T-cell (primary cell): ENCODE data around the gene RGS7. TPM values are rescaled to one million over a fixed set of nuclear protein-coding genes. Genes with fewer than 3 reads are reported as not detected.

Experiments
- ATAC-seq, 4 experiments: fragments of 200-7000 bp in 3 of 4; fragments of 150-1000 bp in 1 of 4; cut with Tn5 transposase; replicated peaks in 1 of 4; 1 replicate in 3 of 4; 2 replicates in 1 of 4; pipeline ENCODE4 v1.10.0; 2021; ENCODE audit warnings: moderate library complexity in 3 of 4, mild to moderate bottlenecking in 2 of 4, moderate number of reproducible peaks in 1 of 4
- CTCF ChIA-PET, 2 donors: fragments of 300-600 bp; sonication (Branson Sonifier 250); formaldehyde crosslinking; loops; one replicate each; lab custom pipeline; 2022; ENCODE audit warnings: antibody characterized with exemption in 2 of 2; lab: Charles Lee
- POLR2A ChIA-PET, 2 donors: fragments of 300-600 bp; sonication (Branson Sonifier 250); formaldehyde crosslinking; loops; one replicate each; lab custom pipeline; 2022; ENCODE audit warnings: antibody characterized with exemption in 2 of 2; lab: Charles Lee
- DNase-seq, 35 experiments: peaks; one replicate each; pipeline versions ENCODE4 v3.0.0 to v3.0.0-alpha.2; 2013 to 2023
- H3K27ac ChIP-seq: one replicate; pipeline ENCODE4 v1.5.1; 2013; ENCODE audit warnings: low read length
- H3K27me3 ChIP-seq, 2 experiments: replicated peaks in 1 of 2; 1 replicate in 1 of 2; 2 replicates in 1 of 2; pipeline versions ENCODE4 v1.6.1 to v1.7.0; 2013; ENCODE audit warnings: low read length in 1 of 2, mixed read lengths in 1 of 2; ENCODE audit not compliant: control insufficient read depth in 2 of 2, insufficient read depth in 2 of 2; ENCODE audit errors: extremely low read depth in 1 of 2
- H3K36me3 ChIP-seq, 2 donors: 1 replicate in 1 of 2; 2 replicates in 1 of 2; pipeline versions ENCODE4 v1.6.1 to v1.7.0; 2013; ENCODE audit warnings: low read length in 1 of 2; ENCODE audit not compliant: control insufficient read depth in 2 of 2, insufficient read depth in 1 of 2; ENCODE audit errors: extremely low read depth in 1 of 2
- H3K4me1 ChIP-seq, 2 experiments: 1 replicate in 1 of 2; 2 replicates in 1 of 2; pipeline versions ENCODE4 v1.6.1 to v1.7.0; 2013; ENCODE audit warnings: low read length in 2 of 2, mixed read lengths in 1 of 2; ENCODE audit not compliant: insufficient read depth in 2 of 2, control insufficient read depth in 1 of 2; ENCODE audit errors: extremely low read depth in 1 of 2
- H3K4me3 ChIP-seq, 2 donors: 1 replicate in 1 of 2; 2 replicates in 1 of 2; pipeline versions ENCODE4 v1.5.1 to v1.7.0; 2013; ENCODE audit warnings: mild to moderate bottlenecking in 2 of 2, low read length in 1 of 2, moderate library complexity in 1 of 2; ENCODE audit not compliant: control insufficient read depth in 1 of 2; ENCODE audit errors: extremely low read depth in 1 of 2
- H3K9me3 ChIP-seq: 2 replicates; pipeline ENCODE4 v1.7.0; 2013
- H3K27ac Mint-ChIP-seq, 2 donors: one replicate each; pipeline ENCODE4 v1.8.0; 2020 to 2021; ENCODE audit warnings: mild to moderate bottlenecking in 2 of 2, mixed read lengths in 2 of 2
- H3K27me3 Mint-ChIP-seq, 2 donors: one replicate each; pipeline ENCODE4 v1.8.0; 2021 to 2022; ENCODE audit warnings: mixed read lengths in 2 of 2
- H3K36me3 Mint-ChIP-seq: one replicate; pipeline ENCODE4 v1.8.0; 2021; ENCODE audit warnings: mixed read lengths
- H3K4me1 Mint-ChIP-seq, 3 donors: one replicate each; pipeline ENCODE4 v1.8.0; 2020 to 2022; ENCODE audit warnings: mixed read lengths in 3 of 3, mild to moderate bottlenecking in 1 of 3
- H3K4me3 Mint-ChIP-seq, 3 donors: one replicate each; pipeline ENCODE4 v1.8.0; 2020 to 2022; ENCODE audit warnings: mild to moderate bottlenecking in 3 of 3, mixed read lengths in 3 of 3, moderate library complexity in 3 of 3
- H3K9me3 Mint-ChIP-seq, 3 donors: one replicate each; pipeline ENCODE4 v1.8.0; 2020 to 2022; ENCODE audit warnings: mixed read lengths in 3 of 3
- WGBS: methylation state at CpG from one replicate; pipeline ENCODE4 v1.1.5; 2013; ENCODE audit warnings: missing lambda C conversion rate; ENCODE audit not compliant: insufficient coverage; 5-methylcytosine and 5-hydroxymethylcytosine counted together
- total RNA-seq, 35 experiments: library from RNA in 6 of 35; stranded (reverse) in 6 of 35; fragments of 120-200 nt in 1 of 35; gene quantifications; one replicate each; pipeline versions ENCODE4 v1.2.1 to v1.2.4 and lab custom pipeline; 2013 to 2026

Gene RGS7
- total RNA-seq, 5 donors from 2014 or later (not counting 1 experiment from before 2014, with no cell fraction given): not detected

DNA sequence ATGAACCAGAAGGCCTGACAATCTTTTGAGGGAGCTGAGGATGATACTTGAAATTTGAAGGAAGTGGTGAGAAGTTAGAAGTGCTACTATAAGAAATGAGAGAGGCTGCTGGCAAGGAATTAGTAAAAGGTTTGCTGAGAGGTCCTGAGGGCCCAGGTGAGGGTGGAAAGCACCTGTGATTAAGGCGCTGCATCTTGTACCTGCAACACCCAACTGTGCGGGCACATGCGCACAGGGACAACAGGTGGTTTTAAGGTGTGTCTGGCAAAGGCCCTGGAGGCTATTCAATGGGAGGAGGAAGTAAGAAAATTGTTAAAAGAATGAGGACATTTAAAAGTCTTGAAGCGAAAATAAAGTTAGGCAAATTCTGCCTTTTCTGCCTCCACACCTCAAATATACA, 349.3 kb downstream of the RGS7 start:
- no peaks in the 10 kb centered on the region for H3K36me3 Mint-ChIP-seq
- ATAC-seq (no peak), DNase-seq (no peak)
- H3K27me3 ChIP-seq: no peaks in the 10 kb centered on the region
- no peak overlapping the region for H3K4me3 Mint-ChIP-seq
- H3K9me3 ChIP-seq: no peaks in the 10 kb centered on the region
- no peak overlapping the region for H3K27ac ChIP-seq
- POLR2A ChIA-PET: no interaction called here
- no peaks in the 10 kb centered on the region for H3K27me3 Mint-ChIP-seq
- H3K4me1 ChIP-seq: no peaks in the 10 kb centered on the region
- no peaks in the 10 kb centered on the region for H3K36me3 ChIP-seq
- no peak overlapping the region for H3K4me3 ChIP-seq
- CTCF ChIA-PET: no interaction called here
- H3K9me3 Mint-ChIP-seq: peaks cover 5 to 18% (median 8%) of the 10 kb centered on the region in 3 donors
- no peak overlapping the region for H3K27ac Mint-ChIP-seq
- no peaks in the 10 kb centered on the region for H3K4me1 Mint-ChIP-seq
- WGBS: 90% methylated on average over 3 of the region's 4 CpGs

DNA sequence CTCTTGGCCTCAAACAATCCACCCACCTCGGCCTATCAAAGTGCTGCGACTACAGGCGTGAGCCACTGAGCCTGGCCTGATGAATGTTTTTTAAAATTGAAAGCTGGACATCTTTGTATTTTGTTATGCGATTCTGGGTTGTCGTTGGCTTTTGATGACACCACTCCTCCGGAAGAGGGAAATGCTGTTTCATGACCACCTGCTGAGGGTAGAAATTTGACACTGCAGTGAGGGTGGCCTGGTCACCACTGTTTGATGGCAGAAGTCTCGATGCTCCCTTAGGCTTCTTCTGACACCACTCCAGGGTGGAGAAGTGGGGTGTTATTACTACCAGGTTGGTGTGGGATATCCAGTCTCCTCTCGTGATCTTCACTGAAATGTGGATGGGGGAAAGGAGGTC, 357.2 kb downstream of the RGS7 start:
- H3K4me1 Mint-ChIP-seq: no peaks in the 10 kb centered on the region
- no peaks in the 10 kb centered on the region for H3K4me1 ChIP-seq
- no peaks in the 10 kb centered on the region for H3K27me3 Mint-ChIP-seq
- CTCF ChIA-PET: no interaction called here
- ATAC-seq (no peak), DNase-seq (no peak)
- H3K36me3 Mint-ChIP-seq: no peaks in the 10 kb centered on the region
- H3K27me3 ChIP-seq: no peaks in the 10 kb centered on the region
- no peak overlapping the region for H3K27ac Mint-ChIP-seq
- no peak overlapping the region for H3K4me3 ChIP-seq
- WGBS: 87% methylated on average over 5 of the region's 8 CpGs
- H3K9me3 Mint-ChIP-seq: peaks cover 0 to 5% (median 3%) of the 10 kb centered on the region in 3 donors
- H3K27ac ChIP-seq: no peak overlapping the region
- H3K9me3 ChIP-seq: no peaks in the 10 kb centered on the region
- H3K4me3 Mint-ChIP-seq: no peak overlapping the region
- no peaks in the 10 kb centered on the region for H3K36me3 ChIP-seq
- POLR2A ChIA-PET: interaction anchor here in 1 of 2 donors (0.7 kb wide), 1 partner anchor 34 kb away, joined by 3 read pairs; no protein-coding TSS in a partner anchor

DNA sequence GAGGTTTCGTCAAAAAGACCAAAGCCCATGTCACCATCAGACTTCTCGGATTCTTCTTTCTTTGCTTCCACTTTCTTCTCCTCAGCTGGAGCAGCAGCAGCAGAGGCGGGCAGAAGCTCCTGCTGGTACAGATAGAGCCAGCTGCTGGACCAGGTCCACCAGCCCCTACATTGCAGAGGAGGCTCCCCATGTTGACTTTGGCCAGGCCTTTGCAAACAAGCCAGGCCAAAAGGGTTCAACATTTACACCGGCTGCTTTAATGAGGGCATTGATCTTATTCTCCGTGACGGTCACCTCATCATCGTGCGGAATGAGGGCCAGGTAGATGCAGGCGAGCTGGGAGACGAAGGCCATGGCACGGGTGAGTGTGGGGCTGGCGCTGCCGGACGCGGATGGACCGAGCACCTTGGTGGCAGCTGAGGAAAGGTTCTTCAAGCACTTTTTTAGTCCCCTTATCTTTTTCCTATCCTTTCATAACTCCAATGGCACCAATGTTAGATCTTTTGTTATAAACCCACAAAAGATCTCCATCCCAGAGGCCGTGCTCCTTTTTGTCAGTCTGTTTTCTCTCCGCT, 358.5 kb downstream of the RGS7 start:
- no peak overlapping the region for H3K27ac ChIP-seq
- no peaks in the 10 kb centered on the region for H3K36me3 ChIP-seq
- peaks cover 3 to 5% (median 3%) of the 10 kb centered on the region in 3 donors for H3K9me3 Mint-ChIP-seq
- no peaks in the 10 kb centered on the region for H3K4me1 Mint-ChIP-seq
- H3K9me3 ChIP-seq: no peaks in the 10 kb centered on the region
- no peak overlapping the region for H3K27ac Mint-ChIP-seq
- 94% methylated on average over 16 of the region's 18 CpGs for WGBS
- no peaks in the 10 kb centered on the region for H3K4me1 ChIP-seq
- ATAC-seq: no peak
- no peak for DNase-seq
- CTCF ChIA-PET: no interaction called here
- no peak overlapping the region for H3K4me3 ChIP-seq
- H3K4me3 Mint-ChIP-seq: no peak overlapping the region
- POLR2A ChIA-PET: no interaction called here
- no peaks in the 10 kb centered on the region for H3K27me3 Mint-ChIP-seq
- no peaks in the 10 kb centered on the region for H3K36me3 Mint-ChIP-seq
- no peaks in the 10 kb centered on the region for H3K27me3 ChIP-seq

DNA sequence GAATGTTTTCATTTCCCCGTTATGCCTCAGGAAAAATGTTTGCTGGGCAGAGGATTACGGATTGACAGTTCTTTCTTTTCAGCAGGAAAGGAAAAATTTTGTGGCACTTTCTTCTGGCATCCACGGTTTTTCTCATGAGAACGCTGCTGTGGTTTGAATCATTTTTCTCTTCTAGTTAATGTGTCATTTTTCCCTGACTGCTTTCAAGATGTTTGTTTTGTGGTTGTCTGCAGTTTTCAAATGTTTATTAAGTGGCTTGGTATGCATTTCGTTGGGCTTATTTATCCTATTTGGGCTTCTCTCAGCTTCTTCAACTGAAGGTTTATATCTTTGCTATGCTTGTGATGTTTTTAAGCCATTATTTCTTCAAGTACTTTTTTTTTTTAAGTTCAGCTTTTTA, 359.0 kb downstream of the RGS7 start:
- H3K36me3 ChIP-seq: no peaks in the 10 kb centered on the region
- no peaks in the 10 kb centered on the region for H3K9me3 ChIP-seq
- CTCF ChIA-PET: no interaction called here
- Mint-ChIP-seq H3K27ac (no peak overlapping the region), H3K27me3 (no peaks in the 10 kb centered on the region), H3K4me1 (no peaks in the 10 kb centered on the region), H3K36me3 (no peaks in the 10 kb centered on the region), H3K9me3 (peaks cover 3 to 5% (median 3%) of the 10 kb centered on the region in 3 donors), H3K4me3 (no peak overlapping the region)
- H3K27ac ChIP-seq: no peak overlapping the region
- 50% methylated on average over 1 of the region's 5 CpGs for WGBS
- no peak for DNase-seq
- ATAC-seq: no peak
- no peak overlapping the region for H3K4me3 ChIP-seq
- POLR2A ChIA-PET: no interaction called here
- H3K27me3 ChIP-seq: no peaks in the 10 kb centered on the region
- no peaks in the 10 kb centered on the region for H3K4me1 ChIP-seq

DNA sequence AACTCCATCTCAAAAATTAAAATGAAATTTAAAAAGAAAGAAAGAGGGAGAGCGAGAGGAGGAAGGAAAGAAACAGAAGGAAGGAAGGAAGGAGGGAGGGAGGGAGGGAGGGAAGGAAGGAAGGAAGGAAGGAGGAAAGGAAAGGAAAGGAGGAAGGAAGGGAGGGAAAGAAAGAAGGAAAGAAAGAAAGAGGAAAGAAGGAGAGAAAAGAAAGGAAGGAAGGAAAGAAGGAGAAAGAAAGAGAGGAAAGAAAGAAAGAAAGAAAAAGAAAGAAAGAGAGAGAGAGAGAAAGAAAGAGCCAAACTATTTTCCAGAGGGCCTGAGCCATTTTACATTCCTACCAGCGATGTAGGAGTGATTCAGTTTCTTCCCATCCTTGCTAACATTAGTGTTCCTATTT, 364.0 kb downstream of the RGS7 start:
- H3K27ac ChIP-seq: no peak overlapping the region
- ATAC-seq (no peak), DNase-seq (no peak)
- no peaks in the 10 kb centered on the region for H3K36me3 ChIP-seq
- H3K27ac Mint-ChIP-seq: no peak overlapping the region
- no peaks in the 10 kb centered on the region for H3K27me3 ChIP-seq
- no peaks in the 10 kb centered on the region for H3K27me3 Mint-ChIP-seq
- H3K4me1 Mint-ChIP-seq: no peaks in the 10 kb centered on the region
- H3K4me3 ChIP-seq: no peak overlapping the region
- ChIA-PET POLR2A (no interaction called here), CTCF (no interaction called here)
- H3K9me3 ChIP-seq: no peaks in the 10 kb centered on the region
- H3K9me3 Mint-ChIP-seq: peaks cover 0 to 3% (median 3%) of the 10 kb centered on the region in 3 donors
- no peak overlapping the region for H3K4me3 Mint-ChIP-seq
- 67% methylated on average over 1 of the region's 2 CpGs for WGBS
- no peaks in the 10 kb centered on the region for H3K36me3 Mint-ChIP-seq
- H3K4me1 ChIP-seq: no peaks in the 10 kb centered on the region

DNA sequence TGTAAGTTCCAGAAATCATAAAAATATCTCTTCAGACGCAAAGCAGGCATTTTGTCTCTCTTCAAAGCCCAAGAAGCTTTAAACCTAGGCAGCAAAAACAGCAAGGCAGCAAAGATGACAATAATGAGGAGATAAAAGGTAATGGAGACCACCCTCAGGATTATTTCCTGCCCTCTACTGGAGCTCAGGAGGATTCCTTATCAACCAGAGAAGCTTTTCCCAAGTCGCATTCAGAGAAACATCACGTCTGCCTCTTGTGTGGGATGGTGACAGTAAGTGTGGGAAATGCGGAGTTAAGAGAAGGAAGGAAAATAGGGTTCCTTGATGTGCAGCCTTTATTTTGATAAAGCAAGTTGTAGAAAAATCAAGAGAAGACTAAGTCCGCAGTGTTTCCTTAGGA, 365.8 kb downstream of the RGS7 start:
- H3K9me3 ChIP-seq: no peaks in the 10 kb centered on the region
- no peak overlapping the region for H3K4me3 Mint-ChIP-seq
- ATAC-seq (no peak), DNase-seq (no peak)
- no peak overlapping the region for H3K27ac ChIP-seq
- no peaks in the 10 kb centered on the region for H3K36me3 ChIP-seq
- ChIA-PET CTCF (no interaction called here), POLR2A (no interaction called here)
- H3K36me3 Mint-ChIP-seq: no peaks in the 10 kb centered on the region
- H3K27me3 Mint-ChIP-seq: no peaks in the 10 kb centered on the region
- WGBS: no CpG with 5 or more reads among the region's 5 CpGs
- H3K4me3 ChIP-seq: no peak overlapping the region
- H3K27ac Mint-ChIP-seq: no peak overlapping the region
- no peaks in the 10 kb centered on the region for H3K27me3 ChIP-seq
- H3K9me3 Mint-ChIP-seq: peaks cover 0 to 3% (median 0%) of the 10 kb centered on the region in 3 donors
- H3K4me1 Mint-ChIP-seq: no peaks in the 10 kb centered on the region
- H3K4me1 ChIP-seq: no peaks in the 10 kb centered on the region

DNA sequence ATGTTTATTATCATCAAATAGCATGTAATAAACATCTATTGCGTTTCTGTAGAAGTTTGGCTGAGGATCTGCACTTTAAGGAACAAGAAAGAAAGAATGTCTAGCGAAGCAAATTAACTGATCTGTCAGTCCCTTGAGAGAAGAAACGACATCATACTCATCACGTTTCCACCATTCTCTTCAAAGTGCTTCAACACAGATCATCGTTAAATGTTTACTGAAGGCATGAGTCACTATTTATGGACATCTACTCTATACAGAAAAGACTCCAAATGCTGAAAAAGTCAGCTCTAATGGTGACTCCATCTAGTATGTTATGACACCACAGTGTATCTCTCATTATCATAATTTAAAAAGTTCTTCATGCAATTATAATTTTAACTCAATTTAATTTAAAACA, 369.1 kb downstream of the RGS7 start:
- H3K27me3 ChIP-seq: no peaks in the 10 kb centered on the region
- peaks cover 0 to 8% (median 0%) of the 10 kb centered on the region in 3 donors for H3K9me3 Mint-ChIP-seq
- H3K27ac Mint-ChIP-seq: no peak overlapping the region
- no peak overlapping the region for H3K4me3 Mint-ChIP-seq
- DNase-seq: no peak
- ATAC-seq: no peak
- no peaks in the 10 kb centered on the region for H3K27me3 Mint-ChIP-seq
- H3K4me3 ChIP-seq: no peak overlapping the region
- no peaks in the 10 kb centered on the region for H3K4me1 Mint-ChIP-seq
- POLR2A ChIA-PET: no interaction called here
- H3K9me3 ChIP-seq: no peaks in the 10 kb centered on the region
- no peaks in the 10 kb centered on the region for H3K36me3 ChIP-seq
- no CpG with 5 or more reads among the region's 5 CpGs for WGBS
- H3K4me1 ChIP-seq: no peaks in the 10 kb centered on the region
- no peaks in the 10 kb centered on the region for H3K36me3 Mint-ChIP-seq
- no peak overlapping the region for H3K27ac ChIP-seq
- CTCF ChIA-PET: no interaction called here
